Measurements from ENCODE around the gene ZNF358.

Gene ZNF358

GRCh38 chr19:7562646-7563393 lies 46.9 kb downstream of the ZNF358 start:
- no peak for DNase-seq

GRCh38 chr19:7564866-7565265 lies 49.0 kb downstream of the ZNF358 start:
- DNase-seq = no peak

GRCh38 chr19:7565332-7565731 lies 49.4 kb downstream of the ZNF358 start:
- no peak for DNase-seq
